Measurements from ENCODE around the gene KCND1.
"Not testable (repeated sequence)": the region's sequence is repeated elsewhere in the genome, so short reads cannot be mapped to it uniquely, and the experiment has no call there.

The KCND1 gene

DNA sequence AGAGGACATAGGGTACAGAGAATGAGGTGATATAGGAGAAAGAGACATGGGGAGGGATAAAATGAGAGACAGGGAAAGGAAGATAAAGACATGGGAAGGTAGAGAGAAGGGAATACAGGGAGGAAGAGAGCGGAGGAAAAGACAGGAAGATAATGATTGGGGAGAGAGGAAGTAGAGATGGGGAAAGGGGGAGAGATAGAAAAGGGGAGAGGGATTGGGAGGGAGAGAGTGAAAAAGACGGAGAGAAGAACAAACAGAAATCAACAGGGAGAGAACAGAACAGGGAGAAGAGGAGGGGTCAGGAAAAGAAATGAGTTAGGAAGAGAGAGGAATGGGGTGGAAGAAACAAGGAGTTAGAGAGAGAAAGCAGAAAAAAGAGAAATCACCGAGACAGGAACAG lies 25.8 kb upstream of the KCND1 start:
- Histone ChIP-seq H3K36me3 (ENCODE audit: control insufficient read depth, insufficient read depth, low read length) (peaks cover 42% of the 10 kb centered on the region), H3K27ac (ENCODE audit: low read depth, low read length, severe bottlenecking) (no peak overlapping the region), H3K4me1 (ENCODE audit: control insufficient read depth, insufficient read depth, low read length, poor library complexity, severe bottlenecking) (peaks cover 3% of the 10 kb centered on the region), H3K9me3 (ENCODE audit: control insufficient read depth, low read length) (no peaks in the 10 kb centered on the region), H3K4me3 (ENCODE audit: extremely low read depth, insufficient read depth, low read length, poor library complexity, severe bottlenecking) (no peak overlapping the region)
- WGBS, 2 experiments (ENCODE audit: insufficient coverage in 2 of 2) = 98 to 100% methylated on average over 3 of the region's 3 CpGs

- no peak overlapping the region for H3K4me3 ChIP-seq (ENCODE audit: extremely low read depth, insufficient read depth, low read length, poor library complexity, severe bottlenecking)
- H3K36me3 ChIP-seq (ENCODE audit: control insufficient read depth, insufficient read depth, low read length) = peaks cover 42% of the 10 kb centered on the region
- 71 to 87% methylated on average over 1 to 3 of the region's 6 CpGs for WGBS, 2 experiments (ENCODE audit: insufficient coverage in 2 of 2)
- no peaks in the 10 kb centered on the region for H3K9me3 ChIP-seq (ENCODE audit: control insufficient read depth, low read length)
- H3K4me1 ChIP-seq (ENCODE audit: control insufficient read depth, insufficient read depth, low read length, poor library complexity, severe bottlenecking) = peaks cover 3% of the 10 kb centered on the region
- H3K27ac ChIP-seq (ENCODE audit: low read depth, low read length, severe bottlenecking) = no peak overlapping the region
Observed at GRCh38 chrX:48996969-48997368, 25.3 kb upstream of the KCND1 start.

DNA sequence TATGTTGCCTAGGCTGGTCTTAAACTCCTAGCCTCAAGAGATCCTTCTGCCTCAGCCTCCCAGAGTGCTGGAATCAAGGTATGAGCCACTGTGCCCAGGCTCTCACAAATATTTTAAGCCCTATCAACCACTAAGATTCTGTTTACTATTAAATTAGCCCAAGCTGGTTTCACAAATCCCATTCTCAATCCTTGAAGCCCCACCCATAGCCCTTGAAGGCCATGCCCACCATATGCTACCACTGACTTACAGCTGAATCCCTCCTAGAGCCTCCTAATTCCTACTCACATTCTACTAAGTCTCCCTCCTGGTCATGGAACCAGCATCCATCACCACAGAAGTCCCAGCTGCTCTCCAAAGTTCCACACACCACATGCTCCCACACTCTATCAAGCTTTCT lies 20.7 kb upstream of the KCND1 start:
- Histone ChIP-seq H3K4me1 (ENCODE audit: control insufficient read depth, insufficient read depth, low read length, poor library complexity, severe bottlenecking) (no peaks in the 10 kb centered on the region), H3K4me3 (ENCODE audit: extremely low read depth, insufficient read depth, low read length, poor library complexity, severe bottlenecking) (no peak overlapping the region)

GRCh38 chrX:48989483-48989882 lies 17.8 kb upstream of the KCND1 start:
- H3K36me3 ChIP-seq (ENCODE audit: control insufficient read depth, insufficient read depth, low read length) = peaks cover 42% of the 10 kb centered on the region
- H3K9me3 ChIP-seq (ENCODE audit: control insufficient read depth, low read length) = no peaks in the 10 kb centered on the region
- WGBS, 2 experiments (ENCODE audit: insufficient coverage in 2 of 2) = no CpG with 5 or more reads among the region's 4 CpGs
- H3K4me3 ChIP-seq (ENCODE audit: extremely low read depth, insufficient read depth, low read length, poor library complexity, severe bottlenecking) = no peak overlapping the region
- no peak overlapping the region for H3K27ac ChIP-seq (ENCODE audit: low read depth, low read length, severe bottlenecking)
- H3K4me1 ChIP-seq (ENCODE audit: control insufficient read depth, insufficient read depth, low read length, poor library complexity, severe bottlenecking) = no peaks in the 10 kb centered on the region

More for the DNA sequence above, 20.7 kb upstream of the KCND1 start:
- H3K27ac ChIP-seq (ENCODE audit: low read depth, low read length, severe bottlenecking) = no peak overlapping the region
- peaks cover 56% of the 10 kb centered on the region for H3K36me3 ChIP-seq (ENCODE audit: control insufficient read depth, insufficient read depth, low read length)
- H3K9me3 ChIP-seq (ENCODE audit: control insufficient read depth, low read length) = no peaks in the 10 kb centered on the region

- no CpG with 5 or more reads among the region's 3 CpGs for WGBS, 2 experiments (ENCODE audit: insufficient coverage in 2 of 2)
- Histone ChIP-seq H3K9me3 (ENCODE audit: control insufficient read depth, low read length) (no peaks in the 10 kb centered on the region), H3K4me3 (ENCODE audit: extremely low read depth, insufficient read depth, low read length, poor library complexity, severe bottlenecking) (no peak overlapping the region), H3K4me1 (ENCODE audit: control insufficient read depth, insufficient read depth, low read length, poor library complexity, severe bottlenecking) (no peaks in the 10 kb centered on the region), H3K27ac (ENCODE audit: low read depth, low read length, severe bottlenecking) (no peak overlapping the region), H3K36me3 (ENCODE audit: control insufficient read depth, insufficient read depth, low read length) (peaks cover 42% of the 10 kb centered on the region)
Observed at GRCh38 chrX:48983896-48984295, 12.3 kb upstream of the KCND1 start.

GRCh38 chrX:48983081-48983480 lies 11.4 kb upstream of the KCND1 start:
- H3K27ac ChIP-seq (ENCODE audit: low read depth, low read length, severe bottlenecking) = no peak overlapping the region
- H3K4me1 ChIP-seq (ENCODE audit: control insufficient read depth, insufficient read depth, low read length, poor library complexity, severe bottlenecking) = no peaks in the 10 kb centered on the region
- H3K36me3 ChIP-seq (ENCODE audit: control insufficient read depth, insufficient read depth, low read length) = peaks cover 40% of the 10 kb centered on the region
- H3K4me3 ChIP-seq (ENCODE audit: extremely low read depth, insufficient read depth, low read length, poor library complexity, severe bottlenecking) = no peak overlapping the region
- no peaks in the 10 kb centered on the region for H3K9me3 ChIP-seq (ENCODE audit: control insufficient read depth, low read length)
- 95 to 100% methylated on average over 3 to 9 of the region's 17 CpGs for WGBS, 2 experiments (ENCODE audit: insufficient coverage in 2 of 2)

DNA sequence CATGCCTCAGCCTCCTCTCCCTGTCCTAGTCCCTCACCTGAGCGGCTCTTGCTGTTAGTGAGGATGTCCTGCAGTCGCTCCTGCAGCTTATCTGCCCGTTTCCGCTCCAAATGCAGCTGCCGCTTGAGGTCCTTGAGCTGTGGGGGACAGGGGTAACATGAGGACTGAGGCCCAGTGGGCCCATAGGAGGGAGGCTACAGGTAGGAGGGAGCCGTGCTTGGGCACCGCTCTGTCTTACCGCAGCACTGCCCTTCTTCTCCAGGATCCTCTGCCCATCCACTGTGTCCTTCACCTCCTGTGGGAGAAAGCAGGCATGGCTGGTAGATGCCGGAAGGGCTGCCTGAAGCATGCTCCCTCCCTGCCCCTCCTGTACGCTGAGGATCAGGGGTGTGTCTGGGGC lies 9.5 kb upstream of the KCND1 start:
- WGBS, 2 experiments (ENCODE audit: insufficient coverage in 2 of 2) = 83 to 91% methylated on average over 1 to 6 of the region's 10 CpGs
- no peak overlapping the region for H3K4me3 ChIP-seq (ENCODE audit: extremely low read depth, insufficient read depth, low read length, poor library complexity, severe bottlenecking)
- peaks cover 51% of the 10 kb centered on the region for H3K36me3 ChIP-seq (ENCODE audit: control insufficient read depth, insufficient read depth, low read length)
- no peak overlapping the region for H3K27ac ChIP-seq (ENCODE audit: low read depth, low read length, severe bottlenecking)
- H3K4me1 ChIP-seq (ENCODE audit: control insufficient read depth, insufficient read depth, low read length, poor library complexity, severe bottlenecking) = no peaks in the 10 kb centered on the region
- H3K9me3 ChIP-seq (ENCODE audit: control insufficient read depth, low read length) = no peaks in the 10 kb centered on the region

GRCh38 chrX:48980341-48980740 lies 8.7 kb upstream of the KCND1 start:
- H3K27ac ChIP-seq (ENCODE audit: low read depth, low read length, severe bottlenecking); H3K4me1 ChIP-seq (ENCODE audit: control insufficient read depth, insufficient read depth, low read length, poor library complexity, severe bottlenecking); H3K4me3 ChIP-seq (ENCODE audit: extremely low read depth, insufficient read depth, low read length, poor library complexity, severe bottlenecking); H3K9me3 ChIP-seq (ENCODE audit: control insufficient read depth, low read length): not testable (repeated sequence)
- peaks cover 50% of the 10 kb centered on the region for H3K36me3 ChIP-seq (ENCODE audit: control insufficient read depth, insufficient read depth, low read length)
- 100% methylated on average over 1 of the region's 10 CpGs for WGBS, 2 experiments (ENCODE audit: insufficient coverage in 2 of 2)

GRCh38 chrX:48978226-48978625 lies 6.6 kb upstream of the KCND1 start:
- Histone ChIP-seq H3K27ac (ENCODE audit: low read depth, low read length, severe bottlenecking) (no peak overlapping the region), H3K4me1 (ENCODE audit: control insufficient read depth, insufficient read depth, low read length, poor library complexity, severe bottlenecking) (no peaks in the 10 kb centered on the region), H3K4me3 (ENCODE audit: extremely low read depth, insufficient read depth, low read length, poor library complexity, severe bottlenecking) (no peak overlapping the region), H3K36me3 (ENCODE audit: control insufficient read depth, insufficient read depth, low read length) (peaks cover 40% of the 10 kb centered on the region), H3K9me3 (ENCODE audit: control insufficient read depth, low read length) (no peaks in the 10 kb centered on the region)
- no CpG with 5 or more reads among the region's 5 CpGs for WGBS, 2 experiments (ENCODE audit: insufficient coverage in 2 of 2)

DNA sequence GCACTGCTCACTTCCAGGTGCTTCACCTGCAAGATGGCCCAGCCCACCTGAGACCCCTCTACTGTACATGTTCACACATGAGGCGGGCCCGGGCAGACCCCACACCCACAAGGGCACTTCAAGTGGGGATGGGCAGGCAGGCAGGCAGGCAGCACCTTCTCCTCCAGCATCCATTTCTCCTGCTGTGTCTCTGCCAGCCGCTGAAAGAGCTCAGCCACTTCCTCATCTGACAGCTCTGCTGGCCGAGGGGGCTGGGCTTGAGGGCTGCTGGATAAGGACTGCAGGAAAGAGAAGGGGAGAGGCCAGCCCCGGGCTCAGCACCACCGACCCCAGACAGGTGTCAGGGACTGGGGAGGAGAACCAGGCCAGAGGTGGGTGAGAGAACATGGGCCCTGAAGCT lies 4.4 kb upstream of the KCND1 start:
- H3K36me3 ChIP-seq (ENCODE audit: control insufficient read depth, insufficient read depth, low read length) = peaks cover 27% of the 10 kb centered on the region
- H3K4me1 ChIP-seq (ENCODE audit: control insufficient read depth, insufficient read depth, low read length, poor library complexity, severe bottlenecking) = no peaks in the 10 kb centered on the region
- 100% methylated on average over 2 to 4 of the region's 6 CpGs for WGBS, 2 experiments (ENCODE audit: insufficient coverage in 2 of 2)
- no peak overlapping the region for H3K27ac ChIP-seq (ENCODE audit: low read depth, low read length, severe bottlenecking)
- no peaks in the 10 kb centered on the region for H3K9me3 ChIP-seq (ENCODE audit: control insufficient read depth, low read length)
- H3K4me3 ChIP-seq (ENCODE audit: extremely low read depth, insufficient read depth, low read length, poor library complexity, severe bottlenecking) = no peak overlapping the region

- 95 to 100% methylated on average over 1 to 4 of the region's 5 CpGs for WGBS, 2 experiments (ENCODE audit: insufficient coverage in 2 of 2)
Observed at GRCh38 chrX:48975541-48975940, 3.9 kb upstream of the KCND1 start.

DNA sequence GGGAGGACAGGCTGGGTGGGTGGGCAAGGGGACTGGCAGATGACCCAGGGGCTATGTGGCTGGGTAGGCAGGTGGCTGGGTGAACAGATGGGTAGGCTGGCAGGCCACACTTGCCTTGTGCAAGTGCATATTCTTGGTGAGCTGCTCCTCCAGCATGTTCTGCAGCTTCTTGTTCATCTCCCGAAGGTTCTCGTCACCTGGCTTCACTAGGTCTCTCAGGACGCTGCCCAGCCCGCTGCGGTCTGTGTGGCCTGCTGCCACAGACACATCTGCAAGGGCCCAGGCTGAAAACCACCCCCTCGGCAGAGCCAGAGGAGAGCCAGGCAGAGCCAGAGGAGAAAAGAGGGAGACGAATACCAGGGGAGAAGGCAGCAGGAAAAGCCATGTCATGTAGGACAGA lies 3.4 kb upstream of the KCND1 start:
- Histone ChIP-seq H3K4me1 (ENCODE audit: control insufficient read depth, insufficient read depth, low read length, poor library complexity, severe bottlenecking) (no peaks in the 10 kb centered on the region), H3K27ac (ENCODE audit: low read depth, low read length, severe bottlenecking) (no peak overlapping the region), H3K4me3 (ENCODE audit: extremely low read depth, insufficient read depth, low read length, poor library complexity, severe bottlenecking) (no peak overlapping the region), H3K9me3 (ENCODE audit: control insufficient read depth, low read length) (no peaks in the 10 kb centered on the region), H3K36me3 (ENCODE audit: control insufficient read depth, insufficient read depth, low read length) (peaks cover 24% of the 10 kb centered on the region)
- 95 to 100% methylated on average over 4 to 5 of the region's 7 CpGs for WGBS, 2 experiments (ENCODE audit: insufficient coverage in 2 of 2)

More at GRCh38 chrX:48975541-48975940, 3.9 kb upstream of the KCND1 start:
- no peak overlapping the region for H3K4me3 ChIP-seq (ENCODE audit: extremely low read depth, insufficient read depth, low read length, poor library complexity, severe bottlenecking)
- H3K9me3 ChIP-seq (ENCODE audit: control insufficient read depth, low read length) = no peaks in the 10 kb centered on the region
- H3K27ac ChIP-seq (ENCODE audit: low read depth, low read length, severe bottlenecking) = no peak overlapping the region
- H3K4me1 ChIP-seq (ENCODE audit: control insufficient read depth, insufficient read depth, low read length, poor library complexity, severe bottlenecking) = no peaks in the 10 kb centered on the region
- peaks cover 27% of the 10 kb centered on the region for H3K36me3 ChIP-seq (ENCODE audit: control insufficient read depth, insufficient read depth, low read length)

Measured in mesodermal cell (in vitro differentiated cells).